Fibroblast of skin of left biceps (primary cell): ENCODE data around the gene AMFR.
"Not testable (repeated sequence)": the region's sequence is repeated elsewhere in the genome, so short reads cannot be mapped to it uniquely, and the experiment has no call there.

ENCODE experiments used
- DNase-seq, 2 experiments: peaks; one replicate each; pipeline ENCODE4 v3.0.0-alpha.2; 2013; ENCODE audit warnings: low read depth in 2 of 2

AMFR gene

GRCh38 chr16:56388209-56388608 is 37.1 kb downstream of the AMFR start:
- no peak for DNase-seq

GRCh38 chr16:56387396-56387795 is 37.9 kb downstream of the AMFR start:
- peak; percentile 30 to 53 for DNase-seq

GRCh38 chr16:56384074-56384721 is 41.1 kb downstream of the AMFR start:
- no peak for DNase-seq

- peak in 1 of 2 experiments; percentile 12 for DNase-seq
Observed at GRCh38 chr16:56382901-56383355, 42.4 kb downstream of the AMFR start.

GRCh38 chr16:56382459-56382858 is 42.9 kb downstream of the AMFR start:
- no peak for DNase-seq

DNA sequence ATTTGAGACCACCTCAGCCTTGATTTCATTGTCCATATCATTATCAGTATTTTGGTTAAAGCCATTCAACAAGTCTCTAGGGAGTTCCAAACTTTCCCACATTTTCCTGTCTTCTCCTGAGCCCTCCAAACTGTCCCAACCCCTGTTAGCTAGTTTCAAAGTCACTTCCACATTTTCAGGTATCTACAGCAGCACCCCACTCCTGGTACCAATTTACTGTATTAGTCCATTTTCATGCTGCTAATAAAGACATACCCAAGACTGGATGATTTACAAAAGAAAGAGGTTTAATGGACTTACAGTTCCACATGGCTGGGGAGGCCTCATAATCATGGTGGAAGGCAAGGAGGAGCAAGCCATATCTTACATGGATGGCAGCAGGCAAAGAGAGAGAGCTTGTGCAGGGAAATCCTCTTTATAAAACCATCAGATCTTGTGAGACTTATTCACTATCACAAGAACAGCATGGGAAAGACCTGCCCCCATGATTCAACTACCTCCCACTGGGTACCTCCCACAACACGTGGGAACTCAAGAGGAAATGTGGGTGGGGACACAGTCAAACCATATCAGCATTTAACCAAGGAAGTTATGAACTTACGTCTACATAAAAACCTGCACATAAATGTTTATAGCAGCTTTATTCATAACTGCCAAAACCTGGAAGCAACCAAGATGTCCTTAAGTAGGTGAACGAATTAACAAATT is 44.4 kb downstream of the AMFR start:
- not testable (repeated sequence) for DNase-seq

DNA sequence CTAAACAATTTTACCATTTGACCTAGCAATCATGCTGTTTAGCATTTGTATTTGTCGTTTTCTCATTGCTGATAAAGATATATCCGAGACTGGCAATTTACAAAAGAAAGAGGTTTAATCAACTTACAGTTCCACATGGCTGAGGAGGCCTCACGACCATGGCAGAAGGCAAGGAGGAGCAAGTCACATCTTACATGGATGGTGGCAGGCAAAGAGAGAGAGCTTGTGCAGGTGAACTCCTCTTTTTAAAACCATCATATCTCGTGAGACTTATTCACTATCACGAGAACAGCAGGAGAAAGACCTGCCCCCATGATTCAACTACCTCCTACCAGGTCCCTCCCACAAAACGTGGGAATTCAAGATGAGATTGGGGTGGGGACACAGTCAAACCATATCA is 46.3 kb downstream of the AMFR start:
- DNase-seq, result not testable (repeated sequence)

- DNase-seq, result not testable (repeated sequence)
Observed at GRCh38 chr16:56375792-56376191, 49.6 kb downstream of the AMFR start.

GRCh38 chr16:56373003-56373402 is 52.3 kb downstream of the AMFR start:
- DNase-seq, result no peak

GRCh38 chr16:56372013-56372634 is 53.2 kb downstream of the AMFR start:
- no peak for DNase-seq

DNA sequence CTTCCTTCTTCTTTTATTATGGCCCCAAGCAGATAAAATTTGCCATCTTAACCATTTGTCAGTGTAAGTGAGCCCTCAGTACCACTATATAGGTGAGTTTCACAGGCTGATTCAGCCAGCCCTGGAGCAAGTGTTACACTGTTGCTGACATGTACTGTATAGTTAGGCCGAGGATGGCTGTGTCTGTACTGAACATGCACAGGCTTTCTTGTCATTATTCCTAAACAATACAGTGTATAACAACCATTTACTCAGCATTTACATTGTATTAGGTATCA is 53.7 kb downstream of the AMFR start:
- DNase-seq, result no peak

- no peak for DNase-seq
Observed at GRCh38 chr16:56370875-56371659, 54.3 kb downstream of the AMFR start.

DNA sequence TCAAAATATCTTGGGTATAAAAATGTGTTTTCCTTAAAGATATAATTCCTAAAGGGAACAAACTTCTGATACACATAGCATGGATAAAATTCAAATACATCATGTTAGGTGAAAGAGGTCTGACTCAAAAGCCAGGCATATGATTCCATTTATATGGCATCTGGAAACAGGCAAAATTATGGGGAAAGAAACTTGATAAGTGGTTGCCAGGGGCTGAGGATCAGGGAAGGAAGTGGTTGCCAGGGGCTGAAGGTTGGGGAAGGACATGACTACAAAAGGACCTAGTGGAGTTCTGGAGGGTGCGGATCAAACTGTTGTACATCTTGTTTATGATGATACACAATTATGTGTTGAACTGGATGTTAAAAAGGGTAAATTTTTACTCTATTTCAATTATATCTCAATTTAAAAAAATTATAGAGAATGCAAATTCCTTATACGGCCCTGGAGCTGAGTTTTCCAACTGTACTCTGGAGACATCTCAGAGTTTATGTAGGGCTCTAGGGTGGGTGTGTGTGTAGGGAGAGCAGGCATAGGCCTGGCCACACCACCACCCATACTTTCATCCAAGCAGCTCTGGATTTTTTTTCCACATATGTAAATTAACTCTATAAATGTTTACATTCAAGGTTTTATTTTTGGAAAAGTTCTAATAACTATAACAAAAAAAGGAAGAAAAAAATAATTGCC is 55.0 kb downstream of the AMFR start:
- peak; percentile 9 to 12 for DNase-seq

DNA sequence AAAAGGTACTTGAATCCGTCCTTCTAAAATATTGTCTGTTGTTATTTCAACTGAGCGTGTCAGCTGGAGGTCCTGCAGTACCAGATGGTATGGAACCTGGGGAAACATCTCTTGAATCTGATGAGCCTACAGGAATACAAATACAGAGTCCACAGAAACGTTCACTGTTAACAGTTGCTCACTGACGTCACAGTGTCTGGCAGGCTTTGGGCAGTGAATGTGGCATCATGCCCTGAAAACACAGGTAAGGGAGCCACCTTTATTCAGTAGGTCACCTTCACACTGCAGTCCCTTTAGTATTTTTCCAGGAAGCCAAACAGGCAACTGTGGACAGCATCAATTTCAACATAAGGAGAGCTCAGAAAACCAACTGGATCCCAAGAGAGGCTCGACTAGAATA is 56.1 kb downstream of the AMFR start:
- DNase-seq, result no peak

DNA sequence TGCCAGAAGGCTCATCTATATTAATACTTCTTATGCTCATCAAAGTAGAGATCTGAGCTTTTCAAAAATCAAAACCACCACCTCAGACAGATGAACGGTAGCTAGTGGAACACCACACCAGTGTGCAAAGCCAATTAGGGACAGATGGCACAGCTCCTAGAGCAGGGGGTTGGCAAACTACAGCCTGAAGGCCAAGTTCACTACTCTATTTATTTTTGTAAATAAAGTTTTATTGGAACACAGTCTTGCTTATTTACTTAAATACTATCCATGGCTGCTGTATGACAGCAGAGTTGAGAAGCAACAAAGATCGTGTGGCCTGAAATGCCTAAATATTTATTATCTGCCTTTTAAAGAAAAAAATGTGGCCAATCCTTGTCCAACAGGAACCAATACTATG is 56.8 kb downstream of the AMFR start:
- DNase-seq, result no peak

DNA sequence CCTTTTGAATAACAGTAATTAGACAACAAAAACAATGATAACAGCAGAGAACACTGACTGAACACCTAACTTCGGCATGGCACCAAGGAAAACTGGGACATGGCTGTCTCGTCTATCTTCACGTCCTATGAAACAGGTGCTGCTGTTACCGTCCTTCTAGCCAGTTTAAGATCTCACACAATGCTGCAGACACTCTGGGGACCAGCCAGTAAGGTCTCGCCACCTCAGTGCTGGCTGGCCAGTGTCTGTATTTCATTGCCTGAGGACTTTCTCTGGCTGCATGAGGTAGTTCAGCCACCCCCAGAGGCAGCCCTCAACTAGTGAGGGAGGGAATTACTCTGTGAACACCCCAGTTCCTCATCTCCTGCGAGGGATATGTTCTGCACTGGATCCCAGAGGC is 57.6 kb downstream of the AMFR start:
- no peak for DNase-seq

DNA sequence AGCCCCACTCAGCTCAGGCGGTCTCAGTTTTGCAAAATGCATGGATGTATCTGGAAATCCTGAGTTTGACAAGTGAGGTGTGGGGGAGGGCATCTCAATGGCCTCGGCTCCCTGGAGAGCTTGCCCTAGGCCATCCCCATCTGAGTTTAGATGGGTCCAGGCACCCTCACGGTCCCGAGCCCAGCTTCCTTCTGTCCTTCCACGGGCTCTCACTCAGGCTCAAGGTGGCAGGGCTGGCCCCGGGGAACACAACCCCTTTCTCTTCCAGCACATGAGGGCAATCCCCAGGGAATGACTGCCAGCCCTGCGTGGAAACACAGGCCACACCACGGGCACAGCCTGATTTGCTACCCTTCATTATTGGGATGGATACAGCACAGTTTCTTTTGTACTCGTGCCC is 58.4 kb downstream of the AMFR start:
- DNase-seq, result no peak

- DNase-seq, result no peak
Observed at GRCh38 chr16:56365552-56365951, 59.8 kb downstream of the AMFR start.

GRCh38 chr16:56364865-56365264 is 60.5 kb downstream of the AMFR start:
- no peak for DNase-seq

- no peak for DNase-seq
Observed at GRCh38 chr16:56363781-56364565, 61.4 kb downstream of the AMFR start.

GRCh38 chr16:56363181-56363716 is 62.1 kb downstream of the AMFR start:
- no peak for DNase-seq
